HG03439 (cell line): ENCODE data around the gene SPEM3.

Experiments
- ATAC-seq: cut with Tn5 transposase; IDR thresholded peaks from one replicate; pipeline ENCODE4 v1.9.1; 2021; ENCODE audit warnings: mild to moderate bottlenecking, moderate library complexity; ENCODE audit not compliant: unreplicated experiment

The SPEM3 gene

DNA sequence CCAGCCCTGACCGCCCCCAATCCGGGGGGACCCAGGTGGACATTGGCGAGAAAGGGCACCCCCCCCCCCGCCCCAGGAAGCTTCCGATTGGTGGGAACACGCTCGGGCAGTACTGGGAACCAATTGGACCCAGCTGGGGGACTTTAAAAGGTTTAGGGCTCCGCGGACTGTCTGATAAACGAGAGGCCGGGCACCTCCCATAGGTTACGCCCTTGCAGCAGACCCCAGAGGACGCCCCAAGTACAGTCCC lies 25.0 kb upstream of the SPEM3 start:
- ATAC-seq: peak; percentile 11

DNA sequence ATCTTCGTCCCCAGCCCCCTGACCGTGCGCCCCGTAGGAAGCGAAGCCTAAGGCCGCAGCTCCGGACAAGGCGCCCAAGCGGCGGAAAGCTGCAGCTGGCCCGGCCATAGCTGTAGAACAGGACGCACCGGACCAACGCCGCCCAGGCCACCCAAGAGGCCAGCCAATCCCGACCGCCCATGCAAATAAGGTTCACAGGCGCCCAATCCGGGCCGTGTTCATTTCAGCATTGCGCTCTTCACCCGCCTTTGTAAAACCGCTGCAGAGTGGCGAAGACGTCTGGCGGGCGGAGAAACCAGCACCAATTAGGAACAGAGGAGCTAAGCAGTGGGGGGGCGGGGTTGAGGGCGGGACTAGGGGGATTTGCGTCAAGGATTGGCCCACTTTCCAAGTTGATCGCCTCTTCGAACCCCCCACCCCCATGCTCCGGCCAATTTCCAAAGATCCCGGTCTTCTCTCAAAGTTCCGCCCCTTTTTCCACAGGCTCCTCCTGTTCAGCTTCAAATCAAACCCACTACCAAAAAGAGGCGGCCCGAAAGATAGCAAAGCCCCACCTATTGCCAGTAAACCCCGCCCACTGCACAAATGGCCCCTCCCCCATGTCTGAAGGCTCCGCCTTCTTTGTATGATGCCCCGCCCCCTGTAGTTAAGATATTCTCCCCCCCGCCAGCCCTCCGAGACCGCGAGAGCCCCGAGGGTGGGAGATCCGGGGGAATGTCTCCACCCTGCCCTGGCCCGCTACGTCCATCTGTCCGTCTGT lies 24.5 kb upstream of the SPEM3 start, which contains the start of gene TMEM256:
TMEM256 (minus strand) TSS at position 121 of the 760 bp plus-strand sequence; CDS start at position 108, 13 bp downstream.
- ATAC-seq: peak; percentile 90

DNA sequence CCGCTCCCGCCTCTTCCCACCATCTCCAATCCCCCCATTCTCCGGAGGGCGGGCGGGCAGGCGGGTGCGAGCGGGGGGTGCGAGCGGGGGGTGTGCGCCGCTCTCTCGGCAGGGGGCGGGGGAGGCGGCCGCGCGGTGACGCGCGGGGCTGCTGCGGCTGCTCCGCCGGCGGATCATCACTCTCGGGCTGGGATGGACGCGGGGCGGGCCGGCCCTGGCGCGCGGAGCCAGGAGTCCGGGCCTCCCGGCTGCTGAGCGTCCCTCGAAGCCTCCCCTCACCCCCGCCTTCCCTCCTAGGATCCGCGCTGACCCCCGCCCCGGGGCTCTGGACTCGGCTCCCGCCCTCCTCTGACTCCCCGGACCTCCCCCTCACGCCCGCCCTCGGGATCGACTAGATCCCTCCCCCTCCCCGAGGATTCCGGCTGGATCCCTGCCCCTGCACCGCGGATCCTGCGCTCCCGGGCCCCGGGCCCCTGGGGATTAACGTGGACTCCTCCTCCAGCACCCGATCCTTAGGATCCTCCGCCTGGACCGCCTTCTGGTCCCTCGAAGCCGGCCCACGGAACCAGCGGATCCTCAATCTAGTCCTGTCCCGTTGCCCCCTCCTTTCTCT lies 23.8 kb upstream of the SPEM3 start:
- peak; percentile 3 for ATAC-seq

DNA sequence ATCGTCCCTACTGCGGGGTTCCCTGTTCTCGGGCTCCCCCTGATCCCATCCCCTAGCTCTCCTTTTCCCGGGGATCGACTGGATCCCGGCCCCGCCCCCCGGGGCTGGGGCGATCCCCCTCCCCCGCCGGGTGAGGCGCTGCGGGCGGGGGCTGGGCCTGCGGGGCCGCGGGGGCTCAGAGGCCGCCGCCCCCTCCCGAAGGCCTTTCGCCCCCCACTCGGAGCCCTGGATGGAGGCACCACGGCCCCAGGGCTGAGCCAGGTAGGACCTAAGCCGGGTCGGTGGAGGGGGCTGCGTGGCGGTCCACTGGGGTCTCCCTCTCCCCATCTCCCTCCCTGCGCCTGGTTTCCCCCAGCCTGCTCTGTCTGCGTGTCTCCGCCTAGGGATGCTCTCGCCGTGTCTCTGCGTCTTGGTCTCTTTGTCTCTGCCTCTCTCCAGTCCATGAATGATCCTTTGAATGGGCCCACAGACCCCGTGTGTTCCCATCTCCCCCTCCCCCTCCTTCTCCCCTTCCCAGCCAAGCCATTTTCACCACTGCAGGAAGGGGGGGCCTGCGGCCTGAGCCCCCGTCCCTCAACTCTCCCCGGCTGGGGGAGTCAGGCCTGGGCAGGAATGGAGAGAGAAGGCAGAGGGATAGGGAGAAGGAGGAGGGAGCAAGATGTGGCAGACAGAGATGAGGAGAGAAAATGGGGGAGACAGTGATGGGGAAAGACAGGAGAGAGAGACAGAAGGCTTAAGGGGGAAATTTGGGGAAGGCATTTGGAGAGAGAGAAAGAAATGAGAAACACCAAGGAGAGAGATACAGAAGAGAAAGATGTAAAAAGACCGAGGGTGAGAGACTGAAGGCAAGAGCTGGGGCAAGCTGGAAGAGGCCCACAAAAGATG lies 23.1 kb upstream of the SPEM3 start:
- ATAC-seq: no peak

DNA sequence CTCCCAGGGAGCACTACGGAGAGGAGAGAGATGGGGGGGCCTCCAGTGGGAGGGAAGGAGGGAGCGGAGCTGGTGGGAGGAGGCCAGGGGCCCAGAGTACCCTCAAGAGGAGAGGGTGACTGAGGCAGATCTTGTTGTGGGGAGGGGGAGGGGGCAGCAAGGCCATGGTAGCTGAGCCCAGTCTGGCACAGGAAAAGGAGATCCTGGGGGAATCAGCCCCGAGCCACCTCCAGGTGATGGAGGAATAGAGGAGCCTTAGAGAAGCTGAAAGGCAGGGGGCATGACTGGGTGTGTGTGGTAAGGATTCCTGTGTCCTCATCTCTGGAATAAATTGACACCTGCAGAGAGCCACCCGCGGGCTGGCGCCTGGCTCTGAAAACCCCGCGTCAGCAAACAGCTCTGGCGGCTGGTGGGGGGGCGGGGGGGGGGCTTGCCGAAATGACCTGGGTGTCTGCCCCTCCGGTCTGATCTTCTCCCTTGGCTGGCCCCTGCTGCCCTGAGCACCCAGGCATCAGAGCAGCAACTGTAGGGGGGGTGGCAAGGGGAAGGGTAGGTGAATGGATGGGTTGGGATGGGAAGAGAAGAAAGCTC lies 22.3 kb upstream of the SPEM3 start:
- no peak for ATAC-seq

DNA sequence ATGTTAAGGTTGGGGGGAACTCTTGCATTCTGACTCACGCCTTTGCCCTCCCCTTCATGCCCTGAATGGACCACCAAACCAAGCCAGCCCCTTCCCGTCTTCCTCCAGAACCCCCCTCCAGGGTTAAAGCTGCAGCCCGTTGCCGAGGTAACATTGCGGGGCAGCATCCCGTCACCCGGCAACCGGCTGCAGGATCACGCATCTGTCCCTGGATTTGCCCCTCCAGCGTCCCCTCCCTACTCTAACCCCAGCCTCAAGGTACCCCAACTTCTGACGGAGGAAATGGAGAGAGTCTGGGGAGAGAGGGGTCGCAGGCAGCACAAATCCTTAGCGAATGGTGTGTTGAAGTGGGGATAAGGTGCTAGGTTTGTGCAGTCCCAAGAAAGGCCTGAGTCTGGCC lies 21.6 kb upstream of the SPEM3 start:
- ATAC-seq: no peak

DNA sequence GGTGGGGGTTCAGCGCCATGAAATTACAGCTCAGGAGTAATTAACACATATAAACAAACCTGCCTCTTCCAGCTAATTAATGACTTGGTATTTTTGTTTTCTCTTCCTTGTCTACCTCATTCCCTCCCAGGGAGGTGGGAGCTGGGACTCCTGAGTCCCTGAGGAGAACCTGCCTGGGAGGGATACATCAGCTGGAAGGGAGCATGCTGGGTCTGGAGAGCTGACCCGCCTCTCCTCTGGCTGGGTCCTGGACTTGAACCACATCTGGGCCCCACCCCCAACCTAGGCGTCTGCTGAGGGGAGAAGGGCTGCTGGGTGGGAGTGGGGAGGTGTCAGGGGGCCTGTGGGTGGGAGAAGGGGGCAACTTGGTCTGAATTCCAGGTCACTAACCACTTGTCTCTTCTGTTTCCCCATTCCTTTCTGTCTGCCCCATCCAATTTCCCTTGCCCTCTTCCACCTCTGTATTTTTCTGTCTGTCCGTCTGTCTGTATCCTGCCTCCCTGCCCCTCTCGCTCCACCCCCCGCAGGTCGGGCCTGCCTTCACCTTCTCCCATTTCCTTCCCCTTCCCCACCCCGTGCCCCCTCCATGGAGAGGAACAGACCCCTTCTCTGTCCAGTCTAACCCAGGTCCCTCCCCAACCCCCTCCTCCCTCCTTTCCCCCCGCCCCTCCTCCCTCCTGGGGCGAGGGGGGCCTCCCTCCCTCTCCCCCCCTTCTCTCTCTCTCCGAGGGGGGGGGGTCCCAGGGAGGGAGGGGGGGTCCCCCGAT lies 21.0 kb upstream of the SPEM3 start, which contains the start of gene NLGN2:
NLGN2 (plus strand) TSS at position 361 of the 767 bp plus-strand sequence. CDS start 411 bp downstream, outside the sequence.
- no peak for ATAC-seq

DNA sequence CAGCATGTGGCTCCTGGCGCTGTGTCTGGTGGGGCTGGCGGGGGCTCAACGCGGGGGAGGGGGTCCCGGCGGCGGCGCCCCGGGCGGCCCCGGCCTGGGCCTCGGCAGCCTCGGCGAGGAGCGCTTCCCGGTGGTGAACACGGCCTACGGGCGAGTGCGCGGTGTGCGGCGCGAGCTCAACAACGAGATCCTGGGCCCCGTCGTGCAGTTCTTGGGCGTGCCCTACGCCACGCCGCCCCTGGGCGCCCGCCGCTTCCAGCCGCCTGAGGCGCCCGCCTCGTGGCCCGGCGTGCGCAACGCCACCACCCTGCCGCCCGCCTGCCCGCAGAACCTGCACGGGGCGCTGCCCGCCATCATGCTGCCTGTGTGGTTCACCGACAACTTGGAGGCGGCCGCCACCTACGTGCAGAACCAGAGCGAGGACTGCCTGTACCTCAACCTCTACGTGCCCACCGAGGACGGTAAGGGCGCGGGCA lies 20.4 kb upstream of the SPEM3 start:
- ATAC-seq: no peak

DNA sequence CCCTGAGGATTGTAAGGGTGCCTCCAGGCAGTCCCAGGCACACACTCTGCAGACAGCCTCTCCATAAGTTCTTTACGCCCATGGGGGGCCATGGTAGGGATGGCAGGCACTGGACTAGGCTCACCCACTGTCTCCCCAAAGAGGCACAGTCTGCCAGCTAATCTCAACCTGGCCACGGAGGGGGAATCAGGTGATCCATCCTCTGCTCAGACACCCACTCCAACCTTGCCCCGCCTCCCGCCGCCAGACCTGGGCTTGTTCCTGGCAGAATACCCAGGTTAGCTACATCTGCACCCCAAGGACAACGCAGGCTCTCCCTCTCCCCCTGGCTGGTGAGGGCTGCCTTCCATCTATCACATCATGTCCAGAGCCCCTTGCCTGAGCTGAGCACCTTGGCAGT lies 19.8 kb upstream of the SPEM3 start:
- ATAC-seq: no peak

DNA sequence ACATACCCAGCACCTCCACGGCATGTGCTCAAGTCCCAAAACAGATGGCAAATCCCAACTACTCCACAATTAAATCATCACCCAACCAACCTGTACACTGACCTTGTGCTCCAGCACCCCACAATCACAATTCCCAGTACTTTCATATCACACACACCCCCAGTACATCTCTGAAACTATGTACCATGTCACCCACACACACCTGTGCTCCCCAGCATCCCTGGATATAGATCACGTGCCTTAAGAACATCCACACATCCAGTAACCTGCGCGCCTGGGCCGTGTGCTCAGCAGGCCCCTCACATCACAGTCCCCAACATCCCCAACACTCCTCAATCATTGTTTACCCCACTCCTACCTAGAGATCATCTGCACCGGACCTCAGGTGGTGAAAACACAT lies 18.9 kb upstream of the SPEM3 start:
- no peak for ATAC-seq

DNA sequence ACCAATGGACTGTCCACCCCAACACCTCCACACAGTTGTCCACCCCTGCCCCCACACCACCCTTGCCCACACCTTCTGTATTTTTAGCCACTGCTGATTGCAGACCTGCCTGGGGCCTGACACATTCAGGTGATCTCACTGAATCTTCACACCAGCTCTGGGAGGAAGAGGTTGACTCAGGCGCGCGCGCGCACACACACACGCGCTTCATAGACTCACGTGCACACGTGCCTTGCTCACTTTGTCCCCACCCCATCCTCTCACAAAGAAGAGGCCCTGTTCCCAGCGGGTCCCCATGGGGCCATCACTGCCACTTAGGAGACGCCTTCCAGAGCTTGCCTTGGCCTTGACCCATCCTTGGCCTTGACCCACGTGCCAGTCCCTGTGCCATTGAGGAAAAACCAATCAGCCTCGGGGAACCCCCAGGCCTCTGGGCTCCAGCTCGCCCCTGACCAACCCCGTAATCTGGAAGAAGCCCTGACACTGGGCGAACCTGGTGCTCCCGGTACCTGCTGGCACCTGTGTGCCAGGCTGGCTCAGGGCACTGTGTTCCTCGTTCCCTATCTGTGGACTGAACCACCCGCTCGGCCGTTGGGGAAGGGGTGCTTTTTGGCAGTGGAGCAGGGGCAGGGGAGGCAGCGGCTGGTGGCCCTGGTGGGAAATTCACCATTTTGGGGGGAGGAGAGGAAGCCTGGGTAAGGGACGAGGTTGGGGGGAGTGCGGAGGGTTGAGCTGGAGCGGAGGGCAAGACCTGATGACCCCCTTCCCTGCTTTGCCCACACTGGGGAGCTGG lies 17.8 kb upstream of the SPEM3 start:
- no peak for ATAC-seq

DNA sequence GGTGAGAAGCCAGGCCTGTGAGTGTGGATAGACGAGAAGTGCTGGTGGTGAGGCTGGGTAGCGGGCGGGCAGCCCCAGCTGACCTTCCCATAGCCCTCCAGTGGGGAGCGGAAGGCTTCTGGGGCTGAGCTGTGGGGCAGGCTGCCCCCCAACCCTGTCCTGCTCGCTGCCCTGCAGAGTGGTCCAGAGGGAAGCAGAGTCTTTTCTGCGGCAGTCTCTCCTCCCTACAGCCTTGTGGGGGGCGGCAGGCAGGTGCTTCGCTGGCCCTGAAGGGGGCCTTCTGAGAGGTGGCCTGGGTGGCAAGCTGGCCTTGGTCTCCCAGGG lies 17.3 kb upstream of the SPEM3 start:
- no peak for ATAC-seq

DNA sequence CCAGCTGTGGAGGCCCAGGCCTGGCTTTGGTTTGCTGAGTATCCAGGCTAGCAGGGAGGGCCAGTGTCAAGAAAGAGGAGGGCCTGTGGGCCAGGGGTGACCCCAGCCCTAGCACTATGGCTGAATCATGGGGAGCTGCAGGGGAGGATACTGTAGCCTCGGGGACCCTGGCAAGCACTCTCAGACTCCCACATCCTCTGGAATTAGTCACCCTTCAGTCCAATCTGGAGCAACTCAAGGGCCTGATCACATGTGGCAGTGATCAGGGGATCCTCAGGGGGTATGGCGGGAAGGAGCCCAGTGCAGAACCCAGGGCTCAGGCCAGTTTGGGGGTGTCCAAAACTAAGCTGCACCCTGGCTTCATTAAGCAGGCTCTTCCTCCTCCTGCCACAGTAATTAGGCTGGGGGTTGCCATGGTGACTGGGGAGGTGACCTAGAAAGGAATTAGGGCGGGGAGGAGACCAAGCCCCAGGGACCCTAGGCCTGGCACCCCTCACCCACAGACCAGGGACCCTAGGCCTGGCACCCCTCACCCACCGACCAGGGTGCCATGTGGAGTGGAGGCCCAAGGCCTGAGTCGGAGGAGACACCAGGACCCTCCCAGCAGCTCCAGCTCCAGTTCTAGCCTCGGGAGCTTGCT lies 15.2 kb upstream of the SPEM3 start:
- no peak for ATAC-seq

DNA sequence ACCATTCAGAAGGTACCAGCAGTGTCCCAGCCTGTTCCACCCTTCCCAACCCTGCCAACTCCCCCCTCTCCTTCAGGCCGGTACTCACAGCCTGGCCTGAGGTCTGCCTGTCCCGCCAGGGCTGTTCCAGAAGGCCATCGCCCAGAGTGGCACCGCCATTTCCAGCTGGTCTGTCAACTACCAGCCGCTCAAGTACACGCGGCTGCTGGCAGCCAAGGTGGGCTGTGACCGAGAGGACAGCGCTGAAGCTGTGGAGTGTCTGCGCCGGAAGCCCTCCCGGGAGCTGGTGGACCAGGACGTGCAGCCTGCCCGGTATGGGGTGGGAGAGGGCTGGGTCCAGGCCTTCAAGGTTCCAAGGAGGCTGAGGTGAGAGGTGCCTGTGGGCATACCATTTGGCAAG lies 13.8 kb upstream of the SPEM3 start:
- no peak for ATAC-seq

DNA sequence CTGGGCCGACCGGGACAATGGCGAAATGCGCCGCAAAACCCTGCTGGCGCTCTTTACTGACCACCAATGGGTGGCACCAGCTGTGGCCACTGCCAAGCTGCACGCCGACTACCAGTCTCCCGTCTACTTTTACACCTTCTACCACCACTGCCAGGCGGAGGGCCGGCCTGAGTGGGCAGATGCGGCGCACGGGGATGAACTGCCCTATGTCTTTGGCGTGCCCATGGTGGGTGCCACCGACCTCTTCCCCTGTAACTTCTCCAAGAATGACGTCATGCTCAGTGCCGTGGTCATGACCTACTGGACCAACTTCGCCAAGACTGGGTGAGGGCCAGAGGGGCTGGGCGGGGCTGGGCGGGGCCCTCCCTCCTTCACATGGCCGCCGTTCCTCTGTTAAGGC lies 12.9 kb upstream of the SPEM3 start:
- ATAC-seq: no peak

DNA sequence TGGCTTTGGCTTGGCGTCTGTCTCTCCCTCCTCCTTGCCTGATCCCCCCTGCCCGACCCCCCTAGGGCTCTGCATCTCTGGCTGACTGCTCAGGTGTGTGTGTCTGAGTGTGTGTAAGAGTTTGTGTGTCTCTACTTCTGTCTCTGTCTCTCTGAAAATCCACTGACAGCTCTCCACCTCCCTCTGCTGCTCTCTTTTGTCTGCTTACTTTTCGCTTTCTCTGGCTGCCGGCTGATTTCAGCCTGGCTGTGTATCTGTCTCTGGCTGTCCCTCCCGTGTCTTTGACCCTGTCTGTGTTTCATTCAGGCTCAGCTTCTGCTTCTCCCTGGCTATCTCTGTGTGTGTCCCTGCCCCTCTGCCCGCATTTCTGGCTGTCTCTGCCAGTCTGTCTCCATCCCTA lies 12.3 kb upstream of the SPEM3 start:
- no peak for ATAC-seq

DNA sequence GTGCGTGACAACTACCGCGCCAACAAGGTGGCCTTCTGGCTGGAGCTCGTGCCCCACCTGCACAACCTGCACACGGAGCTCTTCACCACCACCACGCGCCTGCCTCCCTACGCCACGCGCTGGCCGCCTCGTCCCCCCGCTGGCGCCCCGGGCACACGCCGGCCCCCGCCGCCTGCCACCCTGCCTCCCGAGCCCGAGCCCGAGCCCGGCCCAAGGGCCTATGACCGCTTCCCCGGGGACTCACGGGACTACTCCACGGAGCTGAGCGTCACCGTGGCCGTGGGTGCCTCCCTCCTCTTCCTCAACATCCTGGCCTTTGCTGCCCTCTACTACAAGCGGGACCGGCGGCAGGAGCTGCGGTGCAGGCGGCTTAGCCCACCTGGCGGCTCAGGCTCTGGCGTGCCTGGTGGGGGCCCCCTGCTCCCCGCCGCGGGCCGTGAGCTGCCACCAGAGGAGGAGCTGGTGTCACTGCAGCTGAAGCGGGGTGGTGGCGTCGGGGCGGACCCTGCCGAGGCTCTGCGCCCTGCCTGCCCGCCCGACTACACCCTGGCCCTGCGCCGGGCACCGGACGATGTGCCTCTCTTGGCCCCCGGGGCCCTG lies 11.5 kb upstream of the SPEM3 start:
- ATAC-seq: no peak

DNA sequence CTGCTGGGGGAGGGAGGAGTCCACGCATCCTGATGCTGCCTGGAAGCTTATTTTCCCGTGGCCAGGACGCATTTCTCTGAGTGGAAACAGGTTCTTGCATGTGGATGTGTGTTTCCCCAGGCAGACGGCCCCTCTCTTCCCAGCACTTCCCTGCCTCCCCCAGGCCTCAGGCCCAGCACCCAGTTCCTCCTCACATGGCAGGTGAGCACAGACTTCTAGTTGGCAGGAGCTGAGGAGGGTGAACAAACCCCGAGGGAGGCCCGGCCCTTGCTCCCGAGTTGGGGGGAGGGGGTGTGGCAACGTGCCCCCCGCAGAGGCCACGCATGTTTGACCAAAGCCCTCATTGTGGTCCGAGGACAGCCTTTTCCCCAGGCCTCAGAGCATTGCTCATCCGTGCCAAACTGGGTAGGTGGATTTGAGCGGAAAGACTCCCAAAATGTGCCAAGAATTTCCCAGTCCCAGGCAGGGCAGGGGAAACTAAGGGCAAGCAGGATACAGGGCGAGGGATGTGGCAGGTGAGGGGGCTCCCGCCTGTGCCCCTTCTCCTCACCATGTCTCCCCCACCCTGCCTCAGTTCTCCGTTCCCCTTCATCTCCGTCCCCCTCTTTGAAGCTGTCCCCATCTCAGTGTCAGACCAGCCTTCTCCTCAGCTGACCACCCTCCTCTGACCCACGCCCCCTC lies 10.0 kb upstream of the SPEM3 start:
- no peak for ATAC-seq
